ENCODE results near the gene GAS2L1. TPM values are rescaled to one million over a fixed set of nuclear protein-coding genes. Genes with fewer than 3 reads are reported as not detected.

Gene GAS2L1
- total and polyA plus RNA-seq, 3 experiments from 2014 or later, result 0.58 to 0.71 (median 0.61) TPM

- no peak overlapping the region for H3K27ac ChIP-seq (ENCODE audit: low read depth, low read length)
- peaks cover 17 to 40% of the 10 kb centered on the region in 2 donors for H3K27me3 Mint-ChIP-seq
- H3K36me3 ChIP-seq (ENCODE audit: insufficient read depth, low read length), result no peaks in the 10 kb centered on the region
- CTCF ChIA-PET, result no interaction called here
- POLR2A ChIA-PET, result no interaction called here
- H3K36me3 Mint-ChIP-seq, result no peaks in the 10 kb centered on the region
- peaks cover 13 to 47% (median 14%) of the 10 kb centered on the region in 3 donors for H3K4me1 Mint-ChIP-seq
- H3K9me3 ChIP-seq (ENCODE audit: low read length), result no peaks in the 10 kb centered on the region
- peak overlapping the region; percentile 15 to 85 (median 34) for H3K4me3 Mint-ChIP-seq
- peaks cover 5% of the 10 kb centered on the region for H3K4me1 ChIP-seq (ENCODE audit: insufficient read depth, low read length)
- no peaks in the 10 kb centered on the region for H3K9me3 Mint-ChIP-seq
- peak in 2 of 5 donors; percentile 18 to 45 for DNase-seq
- no peak overlapping the region for H3K4me3 ChIP-seq (ENCODE audit: low read length)
- H3K27me3 ChIP-seq (ENCODE audit: insufficient read depth, low read length, poor library complexity, severe bottlenecking), result peaks cover 17% of the 10 kb centered on the region
- H3K27ac Mint-ChIP-seq, result peak overlapping the region in 2 of 8 donors; percentile 13 to 17
These were observed 2.4 kb downstream of the GAS2L1 start for GRCh38 chr22:29308791-29309262.

GRCh38 chr22:29309332-29310064 lies 3.0 kb downstream of the GAS2L1 start:
- Mint-ChIP-seq H3K4me1 (peaks cover 20 to 53% (median 21%) of the 10 kb centered on the region in 3 donors), H3K27me3 (peaks cover 21 to 46% of the 10 kb centered on the region in 2 donors), H3K4me3 (peak overlapping the region in 2 of 7 donors; percentile 77 to 85), H3K27ac (peak overlapping the region in 1 of 8 donors; percentile 13), H3K36me3 (no peaks in the 10 kb centered on the region), H3K9me3 (no peaks in the 10 kb centered on the region)
- peaks cover 11% of the 10 kb centered on the region for H3K4me1 ChIP-seq (ENCODE audit: insufficient read depth, low read length)
- no peak overlapping the region for H3K27ac ChIP-seq (ENCODE audit: low read depth, low read length)
- DNase-seq, result no peak
- peaks cover 20% of the 10 kb centered on the region for H3K27me3 ChIP-seq (ENCODE audit: insufficient read depth, low read length, poor library complexity, severe bottlenecking)
- POLR2A ChIA-PET, result no interaction called here
- H3K4me3 ChIP-seq (ENCODE audit: low read length), result no peak overlapping the region
- no peaks in the 10 kb centered on the region for H3K9me3 ChIP-seq (ENCODE audit: low read length)
- CTCF ChIA-PET, result no interaction called here
- no peaks in the 10 kb centered on the region for H3K36me3 ChIP-seq (ENCODE audit: insufficient read depth, low read length)

GRCh38 chr22:29310065-29310862 lies 3.8 kb downstream of the GAS2L1 start:
- H3K4me1 Mint-ChIP-seq, result peaks cover 23 to 56% (median 23%) of the 10 kb centered on the region in 3 donors
- H3K9me3 ChIP-seq (ENCODE audit: low read length), result no peaks in the 10 kb centered on the region
- H3K27me3 ChIP-seq (ENCODE audit: insufficient read depth, low read length, poor library complexity, severe bottlenecking), result peaks cover 22% of the 10 kb centered on the region
- peak overlapping the region in 1 of 8 donors; percentile 83 for H3K27ac Mint-ChIP-seq
- H3K4me3 ChIP-seq (ENCODE audit: low read length), result no peak overlapping the region
- H3K27me3 Mint-ChIP-seq, result peaks cover 23 to 47% of the 10 kb centered on the region in 2 donors
- H3K36me3 ChIP-seq (ENCODE audit: insufficient read depth, low read length), result no peaks in the 10 kb centered on the region
- no peak overlapping the region for H3K27ac ChIP-seq (ENCODE audit: low read depth, low read length)
- H3K36me3 Mint-ChIP-seq, result no peaks in the 10 kb centered on the region
- H3K9me3 Mint-ChIP-seq, result no peaks in the 10 kb centered on the region
- ChIA-PET POLR2A (no interaction called here), CTCF (no interaction called here)
- peaks cover 14% of the 10 kb centered on the region for H3K4me1 ChIP-seq (ENCODE audit: insufficient read depth, low read length)
- peak overlapping the region in 1 of 7 donors; percentile 43 for H3K4me3 Mint-ChIP-seq
- no peak for DNase-seq

- Mint-ChIP-seq H3K27ac (peak overlapping the region in 1 of 8 donors; percentile 83), H3K9me3 (no peaks in the 10 kb centered on the region), H3K4me1 (peaks cover 22 to 56% (median 23%) of the 10 kb centered on the region in 3 donors), H3K4me3 (no peak overlapping the region), H3K27me3 (peaks cover 22 to 43% of the 10 kb centered on the region in 2 donors), H3K36me3 (no peaks in the 10 kb centered on the region)
- no peaks in the 10 kb centered on the region for H3K36me3 ChIP-seq (ENCODE audit: insufficient read depth, low read length)
- no peak overlapping the region for H3K27ac ChIP-seq (ENCODE audit: low read depth, low read length)
- no peaks in the 10 kb centered on the region for H3K9me3 ChIP-seq (ENCODE audit: low read length)
- CTCF ChIA-PET, result no interaction called here
- H3K4me1 ChIP-seq (ENCODE audit: insufficient read depth, low read length), result peaks cover 14% of the 10 kb centered on the region
- POLR2A ChIA-PET, result no interaction called here
- no peak overlapping the region for H3K4me3 ChIP-seq (ENCODE audit: low read length)
- H3K27me3 ChIP-seq (ENCODE audit: insufficient read depth, low read length, poor library complexity, severe bottlenecking), result peaks cover 20% of the 10 kb centered on the region
- DNase-seq, result peak in 4 of 5 donors; percentile 15 to 67 (median 34)
These were observed 4.5 kb downstream of the GAS2L1 start for GRCh38 chr22:29310863-29311339.

GRCh38 chr22:29311464-29312217 lies 5.2 kb downstream of the GAS2L1 start:
- POLR2A ChIA-PET, result no interaction called here
- Mint-ChIP-seq H3K27me3 (peaks cover 22 to 44% of the 10 kb centered on the region in 2 donors), H3K9me3 (no peaks in the 10 kb centered on the region), H3K36me3 (no peaks in the 10 kb centered on the region), H3K4me1 (peaks cover 21 to 55% (median 23%) of the 10 kb centered on the region in 3 donors), H3K4me3 (no peak overlapping the region), H3K27ac (no peak overlapping the region)
- Histone ChIP-seq H3K4me3 (ENCODE audit: low read length) (no peak overlapping the region), H3K4me1 (ENCODE audit: insufficient read depth, low read length) (peaks cover 14% of the 10 kb centered on the region), H3K27ac (ENCODE audit: low read depth, low read length) (no peak overlapping the region), H3K27me3 (ENCODE audit: insufficient read depth, low read length, poor library complexity, severe bottlenecking) (peaks cover 18% of the 10 kb centered on the region), H3K9me3 (ENCODE audit: low read length) (no peaks in the 10 kb centered on the region), H3K36me3 (ENCODE audit: insufficient read depth, low read length) (no peaks in the 10 kb centered on the region)
- DNase-seq, result no peak
- CTCF ChIA-PET, result no interaction called here

- Histone ChIP-seq H3K27ac (ENCODE audit: low read depth, low read length) (no peak overlapping the region), H3K36me3 (ENCODE audit: insufficient read depth, low read length) (no peaks in the 10 kb centered on the region), H3K27me3 (ENCODE audit: insufficient read depth, low read length, poor library complexity, severe bottlenecking) (peaks cover 18% of the 10 kb centered on the region), H3K9me3 (ENCODE audit: low read length) (no peaks in the 10 kb centered on the region), H3K4me1 (ENCODE audit: insufficient read depth, low read length) (peaks cover 14% of the 10 kb centered on the region), H3K4me3 (ENCODE audit: low read length) (no peak overlapping the region)
- ChIA-PET POLR2A (no interaction called here), CTCF (interaction anchor here (1.2 kb wide), 1 partner anchor 9 kb away, joined by 3 read pairs; no protein-coding TSS in a partner anchor)
- Mint-ChIP-seq H3K4me1 (peaks cover 20 to 53% (median 22%) of the 10 kb centered on the region in 3 donors), H3K27me3 (peaks cover 24 to 44% of the 10 kb centered on the region in 2 donors), H3K9me3 (no peaks in the 10 kb centered on the region), H3K27ac (peak overlapping the region in 1 of 8 donors; percentile 29), H3K4me3 (peak overlapping the region in 1 of 7 donors; percentile 36), H3K36me3 (no peaks in the 10 kb centered on the region)
- no peak for DNase-seq
These were observed 6.0 kb downstream of the GAS2L1 start for GRCh38 chr22:29312218-29313125.

GRCh38 chr22:29313126-29313575 lies 6.7 kb downstream of the GAS2L1 start:
- Histone ChIP-seq H3K36me3 (ENCODE audit: insufficient read depth, low read length) (no peaks in the 10 kb centered on the region), H3K4me1 (ENCODE audit: insufficient read depth, low read length) (peaks cover 14% of the 10 kb centered on the region), H3K27me3 (ENCODE audit: insufficient read depth, low read length, poor library complexity, severe bottlenecking) (peaks cover 18% of the 10 kb centered on the region), H3K27ac (ENCODE audit: low read depth, low read length) (no peak overlapping the region), H3K9me3 (ENCODE audit: low read length) (no peaks in the 10 kb centered on the region), H3K4me3 (ENCODE audit: low read length) (no peak overlapping the region)
- H3K9me3 Mint-ChIP-seq, result no peaks in the 10 kb centered on the region
- H3K36me3 Mint-ChIP-seq, result no peaks in the 10 kb centered on the region
- no peak overlapping the region for H3K4me3 Mint-ChIP-seq
- peaks cover 18 to 49% (median 19%) of the 10 kb centered on the region in 3 donors for H3K4me1 Mint-ChIP-seq
- DNase-seq, result peak in 1 of 5 donors; percentile 36
- CTCF ChIA-PET, result interaction anchor here (1.2 kb wide), 1 partner anchor 10 kb away, joined by 3 read pairs; no protein-coding TSS in a partner anchor
- POLR2A ChIA-PET, result no interaction called here
- H3K27me3 Mint-ChIP-seq, result peaks cover 24 to 42% of the 10 kb centered on the region in 2 donors
- no peak overlapping the region for H3K27ac Mint-ChIP-seq
